SKM-1 treated with dmso at 0.1 percent for 144 hours (cell line): ENCODE data around the gene TMEM185B.

Source experiments
- DNase-seq: peaks from one replicate; lab custom pipeline; 2025; ENCODE audit not compliant: unreplicated experiment; lab: John Stamatoyannopoulos, UW

The TMEM185B gene

GRCh38 chr2:120252225-120253020 lies 29.2 kb upstream of the TMEM185B start, which contains the start of gene RALB:
Gene RALB, plus strand, starts transcription at chr2:120252852. Its CDS starts 25,813 bp downstream, at chr2:120278665.
- DNase-seq: peak; percentile 97

GRCh38 chr2:120251880-120252224 lies 28.7 kb upstream of the TMEM185B start:
- peak; percentile 27 for DNase-seq

DNA sequence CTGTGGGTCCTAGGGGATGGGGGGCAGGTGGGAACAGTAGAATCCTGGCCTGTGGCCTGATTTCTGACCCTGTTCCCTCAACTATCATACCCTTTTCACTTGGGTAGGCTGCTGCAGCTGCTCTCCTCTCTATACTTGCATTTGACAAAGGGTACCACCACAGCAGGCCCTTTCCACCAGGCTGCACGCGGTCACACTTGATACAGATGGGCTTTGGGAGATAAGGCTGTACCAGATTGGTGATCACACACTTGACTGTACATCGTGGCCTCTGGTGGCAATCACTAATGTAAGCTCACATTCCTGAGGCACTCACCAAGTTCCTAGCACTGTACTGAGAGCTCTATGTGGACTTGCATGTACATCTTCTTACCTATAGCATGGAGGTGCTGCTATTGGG lies 27.9 kb upstream of the TMEM185B start:
- no peak for DNase-seq

GRCh38 chr2:120250640-120251039 lies 27.4 kb upstream of the TMEM185B start:
- DNase-seq: no peak

DNA sequence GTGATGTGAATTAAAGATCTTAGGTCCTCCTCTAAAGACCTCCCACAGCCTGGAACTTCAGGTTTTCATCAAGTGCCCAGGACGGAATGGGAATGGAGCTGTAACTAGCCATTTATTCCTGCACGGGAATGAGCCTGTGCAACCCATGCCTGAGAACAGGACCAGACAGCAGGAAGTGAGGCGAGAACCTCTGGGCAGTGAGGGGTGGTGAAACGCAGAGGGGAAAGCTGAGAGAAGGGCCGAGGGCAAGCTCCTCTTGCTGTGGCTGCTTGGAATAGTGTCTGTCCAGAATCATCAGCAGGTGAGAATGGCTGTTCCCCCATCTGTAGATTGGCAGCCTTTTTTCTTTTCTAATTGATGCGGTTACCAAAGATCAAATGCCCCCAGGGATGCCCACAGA lies 24.7 kb upstream of the TMEM185B start:
- no peak for DNase-seq

- no peak for DNase-seq
Observed at GRCh38 chr2:120246546-120247300, 23.5 kb upstream of the TMEM185B start.

GRCh38 chr2:120245520-120246332 lies 22.5 kb upstream of the TMEM185B start:
- DNase-seq: no peak

GRCh38 chr2:120244656-120245519 lies 21.7 kb upstream of the TMEM185B start:
- no peak for DNase-seq

GRCh38 chr2:120243875-120244553 lies 20.8 kb upstream of the TMEM185B start:
- no peak for DNase-seq

DNA sequence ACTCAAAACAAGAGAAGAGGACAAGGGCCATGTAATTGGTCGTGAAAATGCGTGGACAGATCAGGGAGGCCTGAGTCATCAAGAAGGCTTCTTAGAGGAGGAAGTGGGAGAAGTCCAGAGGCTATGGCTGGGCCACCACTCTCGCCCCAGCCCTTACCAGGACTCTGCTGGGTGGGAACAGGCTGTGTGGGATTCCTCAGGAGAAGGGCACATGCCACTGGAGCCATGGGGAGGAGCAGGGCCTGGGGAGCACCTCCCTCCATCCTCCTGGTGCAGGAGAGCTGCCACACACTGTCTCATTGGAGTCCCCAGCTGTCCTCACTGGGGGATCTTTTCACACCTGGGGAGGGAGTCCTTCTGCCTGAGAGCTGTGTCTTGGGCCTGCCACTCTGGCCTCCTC lies 20.0 kb upstream of the TMEM185B start:
- DNase-seq: no peak

- no peak for DNase-seq
Observed at GRCh38 chr2:120241684-120242083, 18.5 kb upstream of the TMEM185B start.

DNA sequence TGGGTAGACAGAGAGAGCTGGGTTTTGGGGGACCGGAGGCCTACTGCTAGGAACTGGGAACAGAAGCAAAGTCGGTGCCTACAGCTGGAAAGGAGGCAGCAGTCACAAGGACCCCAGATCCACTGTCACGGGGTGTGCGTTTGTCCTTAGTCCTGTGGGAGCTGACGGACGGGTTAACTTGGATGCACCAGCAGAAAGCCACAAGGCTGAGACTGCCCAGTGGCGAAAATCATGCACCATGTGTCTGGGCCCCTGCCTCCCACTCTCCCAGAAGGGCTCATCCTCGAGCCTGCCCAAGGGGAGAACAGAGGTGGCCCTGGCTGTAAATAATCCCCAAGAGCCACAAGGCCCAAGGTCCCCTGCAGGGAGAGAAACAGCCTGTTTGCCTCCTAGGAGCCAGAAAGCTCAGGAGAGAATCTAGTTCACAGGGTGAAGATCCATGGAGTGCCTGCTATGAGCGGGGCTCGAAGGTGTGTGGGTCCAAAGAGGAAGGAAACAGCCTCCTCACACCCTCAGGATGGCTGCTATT lies 17.8 kb upstream of the TMEM185B start:
- no peak for DNase-seq

DNA sequence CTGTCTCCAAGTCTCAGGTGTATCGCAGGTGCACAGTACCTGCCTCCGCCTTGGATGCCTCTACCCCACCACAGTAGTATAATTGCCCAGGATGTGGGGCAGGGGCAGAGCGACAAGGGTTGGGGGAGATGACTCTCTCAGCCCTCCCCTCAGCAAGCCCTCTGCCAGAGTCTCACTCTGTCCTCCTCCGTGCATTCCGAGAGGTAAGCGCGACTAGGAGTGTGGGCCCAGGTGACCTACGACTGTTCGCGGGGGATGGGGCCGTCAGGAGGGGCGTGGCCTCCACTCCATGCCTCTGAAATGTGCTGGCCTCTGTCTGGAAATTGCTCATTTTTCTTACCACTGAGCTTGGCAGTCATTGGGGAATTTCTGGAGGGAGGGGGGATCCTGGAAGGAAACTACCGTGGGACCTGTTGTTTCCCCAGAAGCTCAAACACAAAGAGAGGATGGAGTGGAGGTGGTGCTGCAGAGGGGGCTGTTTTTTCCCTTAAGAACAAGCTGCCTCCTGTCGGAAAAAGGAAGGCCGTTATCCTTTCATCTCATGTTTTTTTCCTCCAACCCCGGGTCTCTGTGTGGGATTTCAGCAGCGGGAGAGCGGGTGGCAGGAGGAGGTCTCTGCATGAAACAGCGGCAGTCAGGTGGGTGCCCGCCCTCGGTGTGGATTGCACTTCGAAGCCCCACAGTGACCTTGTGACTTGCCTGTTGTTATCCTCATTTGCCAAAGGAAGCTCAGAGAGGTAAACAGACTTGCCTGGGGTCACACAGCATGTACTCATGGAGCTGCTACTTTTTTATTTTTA lies 16.5 kb upstream of the TMEM185B start:
- no peak for DNase-seq

GRCh38 chr2:120238728-120239487 lies 15.7 kb upstream of the TMEM185B start:
- no peak for DNase-seq

DNA sequence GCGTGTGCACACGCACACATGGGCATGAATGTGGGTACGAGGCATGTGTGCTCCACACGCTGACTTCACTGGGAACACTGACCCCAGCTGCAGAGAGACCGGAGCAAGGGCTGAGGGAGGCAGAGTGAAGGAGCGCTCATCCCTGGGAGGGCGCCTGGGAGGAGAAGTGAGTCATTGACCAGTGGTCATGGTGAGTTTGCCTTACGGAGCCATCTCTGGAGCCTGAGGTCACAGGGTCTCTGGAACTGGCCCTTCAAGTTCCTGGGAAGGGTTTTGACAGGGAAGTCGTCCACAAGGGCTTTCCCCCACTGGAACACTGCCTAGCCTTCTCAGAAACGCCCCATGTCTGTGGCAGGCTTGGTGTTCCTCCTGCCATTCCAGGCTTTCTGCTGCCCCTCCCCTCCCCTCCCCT lies 14.3 kb upstream of the TMEM185B start:
- DNase-seq: no peak

GRCh38 chr2:120236791-120237190 lies 13.6 kb upstream of the TMEM185B start:
- no peak for DNase-seq

- no peak for DNase-seq
Observed at GRCh38 chr2:120236316-120236715, 13.1 kb upstream of the TMEM185B start.

GRCh38 chr2:120235681-120236080 lies 12.5 kb upstream of the TMEM185B start:
- DNase-seq: no peak
